Gastroesophageal sphincter (tissue), 3 donors: ENCODE data around the gene RNASE8.

Experiments used
- EP300 ChIP-seq: sonication (generic); formaldehyde crosslinking; IDR thresholded peaks from one replicate; pipeline ENCODE4 v1.6.1; 2017; ENCODE audit warnings: antibody characterized with exemption, mild to moderate bottlenecking
- POLR2A ChIP-seq, 2 donors: fragments of 450-650 bp; IDR thresholded peaks; one replicate each; pipeline ENCODE4 v1.6.1; 2017; ENCODE audit warnings: antibody characterized with exemption in 2 of 2, mild to moderate bottlenecking in 2 of 2, moderate library complexity in 1 of 2
- POLR2AphosphoS5 ChIP-seq: sonication (generic); formaldehyde crosslinking; IDR thresholded peaks from one replicate; pipeline ENCODE4 v1.6.1; 2017; ENCODE audit warnings: antibody characterized with exemption
- TF ChIP-seq, protein P1 (sequence below), 4 experiments: fragments of 200-600 bp in 2 of 4; fragments of 450-650 bp in 2 of 4; sonication (generic) in 1 of 4; IDR thresholded peaks; one replicate each; pipeline ENCODE4 v1.5.1; 2017 to 2019; ENCODE audit warnings: antibody characterized with exemption in 4 of 4, mild to moderate bottlenecking in 2 of 4, moderate library complexity in 2 of 4

- TF ChIP-seq, protein P1, sequence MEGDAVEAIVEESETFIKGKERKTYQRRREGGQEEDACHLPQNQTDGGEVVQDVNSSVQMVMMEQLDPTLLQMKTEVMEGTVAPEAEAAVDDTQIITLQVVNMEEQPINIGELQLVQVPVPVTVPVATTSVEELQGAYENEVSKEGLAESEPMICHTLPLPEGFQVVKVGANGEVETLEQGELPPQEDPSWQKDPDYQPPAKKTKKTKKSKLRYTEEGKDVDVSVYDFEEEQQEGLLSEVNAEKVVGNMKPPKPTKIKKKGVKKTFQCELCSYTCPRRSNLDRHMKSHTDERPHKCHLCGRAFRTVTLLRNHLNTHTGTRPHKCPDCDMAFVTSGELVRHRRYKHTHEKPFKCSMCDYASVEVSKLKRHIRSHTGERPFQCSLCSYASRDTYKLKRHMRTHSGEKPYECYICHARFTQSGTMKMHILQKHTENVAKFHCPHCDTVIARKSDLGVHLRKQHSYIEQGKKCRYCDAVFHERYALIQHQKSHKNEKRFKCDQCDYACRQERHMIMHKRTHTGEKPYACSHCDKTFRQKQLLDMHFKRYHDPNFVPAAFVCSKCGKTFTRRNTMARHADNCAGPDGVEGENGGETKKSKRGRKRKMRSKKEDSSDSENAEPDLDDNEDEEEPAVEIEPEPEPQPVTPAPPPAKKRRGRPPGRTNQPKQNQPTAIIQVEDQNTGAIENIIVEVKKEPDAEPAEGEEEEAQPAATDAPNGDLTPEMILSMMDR (IDR thresholded peaks at IDR 0.05) = no peak
- TF ChIP-seq POLR2A (IDR thresholded peaks at IDR 0.05) (no peak), EP300 (no peak), POLR2AphosphoS5 (no peak)
These were observed 20.1 kb downstream of the RNASE8 start for GRCh38 chr14:21077672-21078071.
